ENCODE results near the gene SUSD4. TPM values are rescaled to one million over a fixed set of nuclear protein-coding genes. Genes with fewer than 3 reads are reported as not detected.

The SUSD4 gene
- total and polyA plus RNA-seq, 2 of the 8 experiments (the other 6 are each of a cell fraction or from before 2014, with no cell fraction given): 3.9 to 5.2 TPM

GRCh38 chr1:223326776-223327175 is 37.2 kb downstream of the SUSD4 start:
- Histone ChIP-seq H3K9me3 (ENCODE audit: insufficient read depth in 2 of 2, low read depth in 1 of 2, low read length in 1 of 2) (no peaks in the 10 kb centered on the region), H3K4me2 (ENCODE audit: insufficient read depth in 1 of 2, low read depth in 2 of 2, low read length in 2 of 2) (no peak overlapping the region), H3K36me3 (ENCODE audit: control insufficient read depth in 2 of 4, insufficient read depth in 4 of 4, low read length in 3 of 4) (no peaks in the 10 kb centered on the region), H2AFZ (ENCODE audit: low read length) (no peak overlapping the region), H3K27ac (ENCODE audit: low read depth, low read length) (no peak overlapping the region), H3K4me3 (ENCODE audit: extremely low read depth in 1 of 4, insufficient read depth in 2 of 4, low read depth in 3 of 4, low read length in 4 of 4) (no peak overlapping the region), H3K4ac (replicated peaks; ENCODE audit: insufficient read length, low read depth, low read length) (no peak overlapping the region), H2BK12ac (ENCODE audit: low read depth, low read length) (no peak overlapping the region), H3K9ac (replicated peaks in 1 of 4; ENCODE audit: extremely low read depth in 1 of 4, low read depth in 3 of 4, low read length in 3 of 4) (no peak overlapping the region), H2BK20ac (ENCODE audit: low read length) (no peak overlapping the region), H3K23ac (ENCODE audit: insufficient read length) (no peak overlapping the region), H2BK120ac (replicated peaks; ENCODE audit: low read depth, low read length) (no peak overlapping the region), H2AK5ac (ENCODE audit: low read depth, low read length) (no peak overlapping the region), H3K79me1 (ENCODE audit: low read depth, low read length) (no peaks in the 10 kb centered on the region), H4K20me1 (replicated peaks in 1 of 2; ENCODE audit: control insufficient read depth in 1 of 2, insufficient read depth in 2 of 2, low read length in 2 of 2) (no peaks in the 10 kb centered on the region), H3K79me2 (ENCODE audit: control insufficient read depth in 1 of 2, insufficient read depth in 2 of 2, low read length in 2 of 2) (no peaks in the 10 kb centered on the region), H2BK5ac (ENCODE audit: low read depth, low read length) (no peak overlapping the region), H3K18ac (ENCODE audit: extremely low read depth, low read length) (no peak overlapping the region), H3K4me1 (replicated peaks in 1 of 4; ENCODE audit: control insufficient read depth in 3 of 4, insufficient read depth in 4 of 4, low read length in 3 of 4) (peaks cover 0 to 2% (median 0%) of the 10 kb centered on the region in 4 experiments; a peak in 1 of 7 replicates), H3K56ac (replicated peaks; ENCODE audit: insufficient read length, low read depth, low read length) (no peak overlapping the region), H4K5ac (ENCODE audit: insufficient read length, low read depth, low read length) (no peak overlapping the region), H4K91ac (replicated peaks; ENCODE audit: insufficient read length, low read length) (no peak overlapping the region), H3K27me3 (replicated peaks in 1 of 4; ENCODE audit: control insufficient read depth in 3 of 4, extremely low read depth in 1 of 4, insufficient read depth in 3 of 4, low read length in 3 of 4) (no peaks in the 10 kb centered on the region), H4K8ac (ENCODE audit: extremely low read depth, insufficient read depth, low read length) (no peak overlapping the region), H3K23me2 (ENCODE audit: low read depth, low read length) (peaks cover 5% of the 10 kb centered on the region; the same call in 1 of the 2 replicates), H3K14ac (ENCODE audit: insufficient read length) (no peak overlapping the region), H2BK15ac (ENCODE audit: low read length) (no peak overlapping the region)
- DNase-seq (ENCODE audit: low read depth in 1 of 2, low spot score in 2 of 2): no peak
- ChIA-PET POLR2A (ENCODE audit: partially characterized antibody) (interaction anchor here (1.3 kb wide), 1 partner anchor 13 kb away, joined by 3 read pairs; no protein-coding TSS in a partner anchor), CTCF (ENCODE audit: partially characterized antibody) (interaction anchor here (1.6 to 1.7 kb wide), 2 partner anchors 84 to 193 kb away, joined by 3 to 4 read pairs; no protein-coding TSS in a partner anchor)
- FAIRE-seq: no peak
- WGBS, 2 experiments (ENCODE audit: extremely low coverage in 1 of 2, insufficient coverage in 1 of 2, insufficient read length in 1 of 2, insufficient replicate concordance in 2 of 2, low coverage in 1 of 2, low lambda C conversion rate in 2 of 2, missing lambda C conversion rate in 1 of 2): 100% methylated on average over 1 of the region's 1 CpG; no CpG with 5 or more reads in 1 of the 2 experiments
- no peak for TF ChIP-seq KDM4A (IDR thresholded peaks at IDR 0.05; ENCODE audit: low read depth, low read length, severe bottlenecking)
- no peak for TF ChIP-seq NANOG (IDR thresholded peaks at IDR 0.05; ENCODE audit: insufficient read depth, low read depth, low read length, poor library complexity, severe bottlenecking)
- TF ChIP-seq SP1 (IDR thresholded peaks at IDR 0.05; ENCODE audit: low read depth, low read length): no peak

Data from H1 (cell line).